A549 (cell line): Measurements from ENCODE around the gene DCD. TPM values are rescaled to one million over a fixed set of nuclear protein-coding genes. Genes with fewer than 3 reads are reported as not detected.
A peak's percentile ranks its signal among the peaks of the same experiment; 100 is the strongest.

Experiments
- ATAC-seq, 2 experiments: fragments of 200-7000 bp in 1 of 2; fragments of >200 bp in 1 of 2; cut with Nextera tagmentation in 1 of 2; cut with Tn5 transposase in 1 of 2; 3 replicates each; pipeline versions ENCODE4 v1.8.0 to v1.9.1; 2018 to 2020; ENCODE audit warnings: mild to moderate bottlenecking in 1 of 2, moderate library complexity in 1 of 2
- CTCF ChIA-PET: fragments of 300-600 bp; sonication (Branson Sonifier 250); formaldehyde crosslinking; extraction: SDS; loops from one replicate; lab custom pipeline; 2021; ENCODE audit warnings: antibody characterized with exemption, inconsistent platforms; lab: Yijun Ruan, JAX
- POLR2A ChIA-PET: fragments of 350-600 bp; formaldehyde crosslinking; extraction: SDS; loops from one replicate; lab custom pipeline; 2021; ENCODE audit warnings: antibody characterized with exemption, inconsistent platforms; lab: Yijun Ruan, JAX
- DNase-seq, 2 experiments: peaks; one replicate each; pipeline versions ENCODE4 v3.0.0 to v3.0.0-alpha.2; 2011 to 2016; ENCODE audit warnings: low read depth in 1 of 2, low spot score in 1 of 2
- FAIRE-seq: peaks from 2 replicates; lab custom pipeline; 2011; peaks lifted over from hg19 to GRCh38; lab: Jason Lieb, UNC
- H3K27ac ChIP-seq, 2 experiments: fragments of >200 bp; sonication (Bioruptor Twin); formaldehyde crosslinking; 3 replicates each; pipeline ENCODE4 v1.5.1; 2016 to 2017
- H3K4me1 ChIP-seq: fragments of >200 bp; sonication (Bioruptor Twin); formaldehyde crosslinking; 3 replicates; pipeline ENCODE4 v1.6.1; 2016
- H3K4me2 ChIP-seq: fragments of >200 bp; sonication (Bioruptor Twin); formaldehyde crosslinking; 3 replicates; pipeline ENCODE4 v1.6.1; 2016
- H3K4me3 ChIP-seq: fragments of >200 bp; sonication (Bioruptor Twin); formaldehyde crosslinking; 3 replicates; pipeline ENCODE4 v1.5.1; 2016
- H3K9me3 ChIP-seq: fragments of >200 bp; sonication (Bioruptor Twin); formaldehyde crosslinking; 3 replicates; pipeline ENCODE4 v1.6.1; 2016
- CBX2 ChIP-seq: fragments of 200-600 bp; sonication (generic); IDR thresholded peaks from 2 replicates; pipeline ENCODE4 v1.6.1; 2016; ENCODE audit warnings: low read depth, mild to moderate bottlenecking, borderline replicate concordance
- CHD4 ChIP-seq: fragments of 200-600 bp; sonication (generic); IDR thresholded peaks from 2 replicates; pipeline ENCODE4 v1.6.1; 2016; ENCODE audit warnings: antibody characterized with exemption, mild to moderate bottlenecking, borderline replicate concordance
- FOSB ChIP-seq: fragments of 250-450 bp; sonication (Bioruptor Pico); IDR thresholded peaks from 2 replicates; pipeline ENCODE4 v1.5.0; 2020; ENCODE audit warnings: mild to moderate bottlenecking, moderate library complexity
- HDAC2 ChIP-seq: fragments of 200-600 bp; sonication (generic); IDR thresholded peaks from 2 replicates; pipeline ENCODE4 v1.6.1; 2016
- JUN ChIP-seq, 2 experiments: fragments of >200 bp; sonication (Bioruptor Twin); formaldehyde crosslinking; IDR thresholded peaks; 2 replicates in 1 of 2; 3 replicates in 1 of 2; pipeline ENCODE4 v1.6.1; 2016 to 2017
- JUNB ChIP-seq: fragments of >200 bp; sonication (Bioruptor Twin); formaldehyde crosslinking; IDR thresholded peaks from 2 replicates; pipeline ENCODE4 v1.6.1; 2016
- KDM1A ChIP-seq: fragments of 200-600 bp; sonication (generic); IDR thresholded peaks from 2 replicates; pipeline ENCODE4 v1.6.1; 2016; ENCODE audit warnings: low read depth, mild to moderate bottlenecking
- KDM5A ChIP-seq: fragments of 200-600 bp; sonication (generic); IDR thresholded peaks from 2 replicates; pipeline ENCODE4 v1.6.1; 2016; ENCODE audit warnings: antibody characterized with exemption, mild to moderate bottlenecking
- MAZ ChIP-seq: fragments of 150-350 bp; IDR thresholded peaks from 2 replicates; pipeline ENCODE4 v1.6.1; 2014; ENCODE audit warnings: antibody characterized with exemption, low read depth, low read length, borderline replicate concordance
- PBX3 ChIP-seq: IDR thresholded peaks from 2 replicates; pipeline ENCODE4 v1.6.1; 2012
- POLR2A ChIP-seq: IDR thresholded peaks from 2 replicates; pipeline ENCODE4 v1.6.1; 2012; ENCODE audit warnings: mild to moderate bottlenecking, low read length
- RCOR1 ChIP-seq: fragments of 150-350 bp; IDR thresholded peaks from 2 replicates; pipeline ENCODE4 v1.6.1; 2014; ENCODE audit warnings: antibody characterized with exemption, low read length, low read depth
- TFCP2L1 ChIP-seq: fragments of 250-450 bp; sonication (Bioruptor Pico); IDR thresholded peaks from 2 replicates; pipeline ENCODE4 v1.5.0; 2021; ENCODE audit warnings: mild to moderate bottlenecking
- ZSCAN20 ChIP-seq: fragments of 250-450 bp; sonication (Bioruptor Pico); IDR thresholded peaks from 2 replicates; pipeline ENCODE4 v1.8.0; 2022; ENCODE audit warnings: mild to moderate bottlenecking, moderate library complexity
- WGBS: methylation state at CpG from one replicate; pipeline ENCODE4 v1.1.6; 2017; ENCODE audit errors: missing lambda C conversion rate; 5-methylcytosine and 5-hydroxymethylcytosine counted together
- polyA plus RNA-seq, 4 experiments: library from polyadenylated mRNA; depleted of rRNA in 3 of 4; stranded (reverse); fragments of >200 nt; fragmentation: RNase III in 1 of 4; extraction: RNeasy Plus Mini Kit Qiagen cat#74134 plus additional on column Dnase treatment in 1 of 4; gene quantifications; 2 replicates in 3 of 4; 3 replicates in 1 of 4; pipeline ENCODE4 v1.2.3, GENCODE V29; 2011 to 2017
- TF ChIP-seq, protein P1 (sequence below): fragments of 250-450 bp; sonication (Bioruptor Pico); IDR thresholded peaks from 2 replicates; pipeline ENCODE4 v1.5.0; 2021; ENCODE audit warnings: mild to moderate bottlenecking, moderate library complexity, borderline replicate concordance
- TF ChIP-seq, protein P2 (sequence below): fragments of >200 bp; sonication (Bioruptor Twin); formaldehyde crosslinking; IDR thresholded peaks from 3 replicates; pipeline ENCODE4 v1.6.1; 2016
- TF ChIP-seq, protein P3 (sequence below): fragments of 200-600 bp; sonication (generic); IDR thresholded peaks from 2 replicates; pipeline ENCODE4 v1.6.1; 2016; ENCODE audit warnings: antibody characterized with exemption, mild to moderate bottlenecking, moderate library complexity

Gene DCD
- polyA plus RNA-seq, 2 of the 4 experiments (the other 2 are of a cell fraction) = not detected

DNA sequence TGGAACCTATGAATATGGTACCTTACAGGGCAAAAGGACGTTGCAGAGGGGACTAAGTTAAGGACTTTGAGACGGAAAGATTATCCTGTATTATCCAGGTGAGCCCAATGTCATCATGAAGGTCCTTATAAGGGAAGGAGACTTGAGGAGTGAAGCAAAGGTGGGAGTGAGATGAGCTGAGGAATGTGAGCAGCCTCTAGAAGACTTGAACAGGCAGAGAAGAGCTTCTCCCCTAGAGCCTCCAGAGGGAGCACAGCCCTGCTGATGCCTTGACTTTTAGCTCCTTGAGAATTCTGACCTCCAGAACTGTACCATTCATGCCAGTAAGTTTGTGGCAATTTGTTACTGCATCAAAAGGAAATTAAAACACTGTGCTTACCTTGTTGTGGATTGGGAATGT, 41.8 kb upstream of the DCD start:
- ChIA-PET CTCF (interaction anchor here (1.3 to 4.2 kb wide), 5 partner anchors 10 to 268 kb away, joined by 3 to 21 read pairs (median 3); no protein-coding TSS in a partner anchor), POLR2A (no interaction called here)
- Histone ChIP-seq H3K27ac (no peak overlapping the region), H3K9me3 (peaks cover 8% of the 10 kb centered on the region; the same call in 1 of the 3 replicates), H3K4me3 (no peak overlapping the region), H3K4me1 (no peaks in the 10 kb centered on the region), H3K4me2 (no peak overlapping the region)
- TF ChIP-seq FOSB (CRISPR knock-in tag) (no peak), RCOR1 (no peak), TFCP2L1 (CRISPR knock-in tag) (no peak), KDM1A (no peak), MAZ (no peak), ZSCAN20 (no peak), KDM5A (no peak)
- TF ChIP-seq, protein P1, sequence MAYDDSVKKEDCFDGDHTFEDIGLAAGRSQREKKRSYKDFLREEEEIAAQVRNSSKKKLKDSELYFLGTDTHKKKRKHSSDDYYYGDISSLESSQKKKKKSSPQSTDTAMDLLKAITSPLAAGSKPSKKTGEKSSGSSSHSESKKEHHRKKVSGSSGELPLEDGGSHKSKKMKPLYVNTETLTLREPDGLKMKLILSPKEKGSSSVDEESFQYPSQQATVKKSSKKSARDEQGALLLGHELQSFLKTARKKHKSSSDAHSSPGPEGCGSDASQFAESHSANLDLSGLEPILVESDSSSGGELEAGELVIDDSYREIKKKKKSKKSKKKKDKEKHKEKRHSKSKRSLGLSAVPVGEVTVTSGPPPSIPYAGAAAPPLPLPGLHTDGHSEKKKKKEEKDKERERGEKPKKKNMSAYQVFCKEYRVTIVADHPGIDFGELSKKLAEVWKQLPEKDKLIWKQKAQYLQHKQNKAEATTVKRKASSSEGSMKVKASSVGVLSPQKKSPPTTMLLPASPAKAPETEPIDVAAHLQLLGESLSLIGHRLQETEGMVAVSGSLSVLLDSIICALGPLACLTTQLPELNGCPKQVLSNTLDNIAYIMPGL (CRISPR knock-in tag) = no peak
- WGBS = 7% methylated on average over 2 of the region's 2 CpGs
- DNase-seq (peak in 1 of 2 experiments; percentile 22), FAIRE-seq (no peak), ATAC-seq (peak; percentile 79 to 87)

GRCh38 chr12:54689034-54689372, 40.8 kb upstream of the DCD start:
- Histone ChIP-seq H3K4me3 (no peak overlapping the region), H3K4me1 (no peaks in the 10 kb centered on the region), H3K27ac (no peak overlapping the region), H3K9me3 (peaks cover 8% of the 10 kb centered on the region; the same call in 1 of the 3 replicates), H3K4me2 (no peak overlapping the region)
- WGBS = 8% methylated on average over 8 of the region's 8 CpGs
- DNase-seq (no peak), FAIRE-seq (no peak), ATAC-seq (no peak)
- ChIA-PET CTCF (interaction anchor here (1.3 to 4.2 kb wide), 5 partner anchors 9 to 269 kb away, joined by 3 to 21 read pairs (median 3); no protein-coding TSS in a partner anchor), POLR2A (no interaction called here)
- TF ChIP-seq HDAC2 (no peak), CHD4 (no peak)

DNA sequence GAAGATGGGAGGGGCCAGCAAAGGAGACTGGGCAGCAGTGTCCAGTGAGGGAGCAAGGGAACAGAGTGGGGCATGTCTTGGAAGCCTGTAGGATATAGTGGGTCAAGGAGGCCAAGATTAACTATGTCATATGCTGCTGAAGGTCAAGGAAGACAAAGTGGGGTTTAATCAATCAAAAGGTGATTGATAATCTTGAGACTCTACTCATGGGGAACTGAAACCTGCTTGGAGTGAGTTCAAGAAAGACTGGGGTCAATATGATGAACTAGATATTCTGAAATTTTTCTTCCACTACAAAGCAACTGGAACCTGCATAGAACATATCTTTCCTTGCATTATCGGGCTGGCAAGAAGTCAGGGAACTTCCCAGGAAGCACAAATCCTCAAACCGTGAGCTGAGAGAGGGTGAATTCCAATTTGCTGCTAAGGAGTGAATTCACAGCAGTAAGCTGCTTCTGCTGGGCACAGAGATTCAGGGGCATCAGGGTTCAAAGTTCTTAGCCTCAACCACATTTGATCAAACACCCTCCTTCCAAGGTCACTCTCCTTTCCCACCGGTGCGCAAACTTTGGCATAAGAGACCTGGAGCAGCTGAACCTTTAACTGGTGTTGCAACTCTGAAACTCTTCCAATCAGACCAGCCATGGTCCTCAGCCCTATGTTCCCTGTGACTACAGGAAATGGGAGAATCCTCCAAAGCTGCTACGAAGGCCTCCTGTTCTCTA, 40.3 kb upstream of the DCD start:
- DNase-seq = no peak
- Histone ChIP-seq H3K4me3 (no peak overlapping the region), H3K9me3 (peaks cover 8% of the 10 kb centered on the region; the same call in 1 of the 3 replicates), H3K4me2 (no peak overlapping the region), H3K27ac (no peak overlapping the region), H3K4me1 (no peaks in the 10 kb centered on the region)
- TF ChIP-seq, protein P2, sequence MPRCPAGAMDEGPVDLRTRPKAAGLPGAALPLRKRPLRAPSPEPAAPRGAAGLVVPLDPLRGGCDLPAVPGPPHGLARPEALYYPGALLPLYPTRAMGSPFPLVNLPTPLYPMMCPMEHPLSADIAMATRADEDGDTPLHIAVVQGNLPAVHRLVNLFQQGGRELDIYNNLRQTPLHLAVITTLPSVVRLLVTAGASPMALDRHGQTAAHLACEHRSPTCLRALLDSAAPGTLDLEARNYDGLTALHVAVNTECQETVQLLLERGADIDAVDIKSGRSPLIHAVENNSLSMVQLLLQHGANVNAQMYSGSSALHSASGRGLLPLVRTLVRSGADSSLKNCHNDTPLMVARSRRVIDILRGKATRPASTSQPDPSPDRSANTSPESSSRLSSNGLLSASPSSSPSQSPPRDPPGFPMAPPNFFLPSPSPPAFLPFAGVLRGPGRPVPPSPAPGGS = no peak
- no peak for TF ChIP-seq PBX3
- TF ChIP-seq, protein P3, sequence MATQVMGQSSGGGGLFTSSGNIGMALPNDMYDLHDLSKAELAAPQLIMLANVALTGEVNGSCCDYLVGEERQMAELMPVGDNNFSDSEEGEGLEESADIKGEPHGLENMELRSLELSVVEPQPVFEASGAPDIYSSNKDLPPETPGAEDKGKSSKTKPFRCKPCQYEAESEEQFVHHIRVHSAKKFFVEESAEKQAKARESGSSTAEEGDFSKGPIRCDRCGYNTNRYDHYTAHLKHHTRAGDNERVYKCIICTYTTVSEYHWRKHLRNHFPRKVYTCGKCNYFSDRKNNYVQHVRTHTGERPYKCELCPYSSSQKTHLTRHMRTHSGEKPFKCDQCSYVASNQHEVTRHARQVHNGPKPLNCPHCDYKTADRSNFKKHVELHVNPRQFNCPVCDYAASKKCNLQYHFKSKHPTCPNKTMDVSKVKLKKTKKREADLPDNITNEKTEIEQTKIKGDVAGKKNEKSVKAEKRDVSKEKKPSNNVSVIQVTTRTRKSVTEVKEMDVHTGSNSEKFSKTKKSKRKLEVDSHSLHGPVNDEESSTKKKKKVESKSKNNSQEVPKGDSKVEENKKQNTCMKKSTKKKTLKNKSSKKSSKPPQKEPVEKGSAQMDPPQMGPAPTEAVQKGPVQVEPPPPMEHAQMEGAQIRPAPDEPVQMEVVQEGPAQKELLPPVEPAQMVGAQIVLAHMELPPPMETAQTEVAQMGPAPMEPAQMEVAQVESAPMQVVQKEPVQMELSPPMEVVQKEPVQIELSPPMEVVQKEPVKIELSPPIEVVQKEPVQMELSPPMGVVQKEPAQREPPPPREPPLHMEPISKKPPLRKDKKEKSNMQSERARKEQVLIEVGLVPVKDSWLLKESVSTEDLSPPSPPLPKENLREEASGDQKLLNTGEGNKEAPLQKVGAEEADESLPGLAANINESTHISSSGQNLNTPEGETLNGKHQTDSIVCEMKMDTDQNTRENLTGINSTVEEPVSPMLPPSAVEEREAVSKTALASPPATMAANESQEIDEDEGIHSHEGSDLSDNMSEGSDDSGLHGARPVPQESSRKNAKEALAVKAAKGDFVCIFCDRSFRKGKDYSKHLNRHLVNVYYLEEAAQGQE = no peak
- TF ChIP-seq JUN (IDR thresholded peaks at IDR 0.05) = no peak
- no peak for TF ChIP-seq POLR2A
- no peak for TF ChIP-seq CBX2
- TF ChIP-seq HDAC2 = no peak
- no peak for TF ChIP-seq JUNB
- WGBS = 38% methylated on average over 5 of the region's 5 CpGs
- FAIRE-seq = no peak
- POLR2A ChIA-PET = no interaction called here
- no peak for ATAC-seq
- CTCF ChIA-PET = interaction anchor here (0.7 to 1.7 kb wide), 4 partner anchors 9 to 270 kb away, joined by 3 to 4 read pairs (median 3); no protein-coding TSS in a partner anchor
